ENCODE measurements around the gene TAGAP.
A peak's percentile ranks its signal among the peaks of the same experiment; 100 is the strongest.

Gene TAGAP

GRCh38 chr6:159056003-159056402, 11.2 kb upstream of the TAGAP start:
- H3K4me2 ChIP-seq (ENCODE audit: low read depth, low read length, poor library complexity, severe bottlenecking), result peak overlapping the region; percentile 44

GRCh38 chr6:159053781-159054398, 9.1 kb upstream of the TAGAP start:
- H3K27ac ChIP-seq (ENCODE audit: low read depth, low read length), result no peak overlapping the region
- H3K4me3 ChIP-seq (ENCODE audit: insufficient read depth, low read length, poor library complexity, severe bottlenecking), result no peak overlapping the region
- no peaks in the 10 kb centered on the region for H3K79me2 ChIP-seq (ENCODE audit: insufficient read depth, low read length)
- H4K20me1 ChIP-seq (ENCODE audit: low read depth, low read length), result no peaks in the 10 kb centered on the region
- no peaks in the 10 kb centered on the region for H3K9me3 ChIP-seq (ENCODE audit: insufficient read depth, low read length)
- no peak for TF ChIP-seq CTCF (IDR thresholded peaks at IDR 0.05; ENCODE audit: insufficient read depth, low read length, poor library complexity, severe bottlenecking)
- no peak for TF ChIP-seq EZH2phosphoT487 (conservative IDR thresholded peaks at IDR 0.05; ENCODE audit: low read length)
- no peak overlapping the region for H3K9ac ChIP-seq (ENCODE audit: low read length)
- no peaks in the 10 kb centered on the region for H3K27me3 ChIP-seq (ENCODE audit: low read length)
- H2AFZ ChIP-seq (ENCODE audit: low read depth, low read length, severe bottlenecking), result no peak overlapping the region
- H3K36me3 ChIP-seq (ENCODE audit: low read length), result no peaks in the 10 kb centered on the region
- no peaks in the 10 kb centered on the region for H3K9me2 ChIP-seq (replicated peaks; ENCODE audit: insufficient read depth, low read length)
- H3K4me2 ChIP-seq (ENCODE audit: low read depth, low read length, poor library complexity, severe bottlenecking), result no peak overlapping the region
- no peaks in the 10 kb centered on the region for H3F3A ChIP-seq (ENCODE audit: insufficient read depth)

More at GRCh38 chr6:159056003-159056402, 11.2 kb upstream of the TAGAP start:
- TF ChIP-seq CTCF (IDR thresholded peaks at IDR 0.05; ENCODE audit: insufficient read depth, low read length, poor library complexity, severe bottlenecking) (no peak), EZH2phosphoT487 (conservative IDR thresholded peaks at IDR 0.05; ENCODE audit: low read length) (no peak)
- Histone ChIP-seq H3K27me3 (ENCODE audit: low read length) (no peaks in the 10 kb centered on the region), H3K9me3 (ENCODE audit: insufficient read depth, low read length) (no peaks in the 10 kb centered on the region), H3K27ac (ENCODE audit: low read depth, low read length) (no peak overlapping the region; the same call in 1 of the 2 replicates), H3K9me2 (replicated peaks; ENCODE audit: insufficient read depth, low read length) (no peaks in the 10 kb centered on the region), H4K20me1 (ENCODE audit: low read depth, low read length) (no peaks in the 10 kb centered on the region), H3K9ac (ENCODE audit: low read length) (peak overlapping the region; percentile 32), H3F3A (ENCODE audit: insufficient read depth) (peaks cover 4% of the 10 kb centered on the region; the same call in 1 of the 2 replicates), H3K36me3 (ENCODE audit: low read length) (no peaks in the 10 kb centered on the region), H3K4me3 (ENCODE audit: insufficient read depth, low read length, poor library complexity, severe bottlenecking) (no peak overlapping the region), H3K79me2 (ENCODE audit: insufficient read depth, low read length) (no peaks in the 10 kb centered on the region), H2AFZ (ENCODE audit: low read depth, low read length, severe bottlenecking) (peak overlapping the region; percentile 86)

GRCh38 chr6:159052720-159053119, 7.9 kb upstream of the TAGAP start:
- no peaks in the 10 kb centered on the region for H3K27me3 ChIP-seq (ENCODE audit: low read length)
- H2AFZ ChIP-seq (ENCODE audit: low read depth, low read length, severe bottlenecking), result no peak overlapping the region
- H3F3A ChIP-seq (ENCODE audit: insufficient read depth), result no peaks in the 10 kb centered on the region
- no peaks in the 10 kb centered on the region for H4K20me1 ChIP-seq (ENCODE audit: low read depth, low read length)
- H3K36me3 ChIP-seq (ENCODE audit: low read length), result no peaks in the 10 kb centered on the region
- no peak for TF ChIP-seq CTCF (IDR thresholded peaks at IDR 0.05; ENCODE audit: insufficient read depth, low read length, poor library complexity, severe bottlenecking)
- no peak for TF ChIP-seq EZH2phosphoT487 (conservative IDR thresholded peaks at IDR 0.05; ENCODE audit: low read length)
- no peak overlapping the region for H3K9ac ChIP-seq (ENCODE audit: low read length)
- H3K4me3 ChIP-seq (ENCODE audit: insufficient read depth, low read length, poor library complexity, severe bottlenecking), result no peak overlapping the region
- no peaks in the 10 kb centered on the region for H3K79me2 ChIP-seq (ENCODE audit: insufficient read depth, low read length)
- no peak overlapping the region for H3K27ac ChIP-seq (ENCODE audit: low read depth, low read length)
- H3K4me2 ChIP-seq (ENCODE audit: low read depth, low read length, poor library complexity, severe bottlenecking), result no peak overlapping the region
- no peaks in the 10 kb centered on the region for H3K9me3 ChIP-seq (ENCODE audit: insufficient read depth, low read length)
- H3K9me2 ChIP-seq (replicated peaks; ENCODE audit: insufficient read depth, low read length), result no peaks in the 10 kb centered on the region

Data from SU-DHL-6 (cell line).